Osteocyte (in vitro differentiated cells): ENCODE results near the gene PDE6D. TPM values are rescaled to one million over a fixed set of nuclear protein-coding genes. Genes with fewer than 3 reads are reported as not detected.
A peak's percentile ranks its signal among the peaks of the same experiment; 100 is the strongest.

Experiments
- DNase-seq: peaks from one replicate; pipeline ENCODE4 v3.0.0; 2021; ENCODE audit warnings: mixed read lengths; ENCODE audit not compliant: unreplicated experiment; ENCODE audit errors: extremely low spot score
- H3K27ac Mint-ChIP-seq: one replicate; pipeline ENCODE4 v1.8.0; 2021; ENCODE audit warnings: mild to moderate bottlenecking, mixed read lengths; ENCODE audit not compliant: unreplicated experiment
- H3K27me3 Mint-ChIP-seq: one replicate; pipeline ENCODE4 v1.8.0; 2021; ENCODE audit warnings: mixed read lengths; ENCODE audit not compliant: unreplicated experiment
- H3K36me3 Mint-ChIP-seq: one replicate; pipeline ENCODE4 v1.8.0; 2021; ENCODE audit warnings: mixed read lengths; ENCODE audit not compliant: unreplicated experiment
- H3K4me1 Mint-ChIP-seq: one replicate; pipeline ENCODE4 v1.8.0; 2021; ENCODE audit warnings: mixed read lengths; ENCODE audit not compliant: unreplicated experiment
- H3K4me3 Mint-ChIP-seq: one replicate; pipeline ENCODE4 v1.8.0; 2021; ENCODE audit warnings: mild to moderate bottlenecking, moderate library complexity, mixed read lengths; ENCODE audit not compliant: unreplicated experiment
- H3K9me3 Mint-ChIP-seq: one replicate; pipeline ENCODE4 v1.8.0; 2021; ENCODE audit warnings: mixed read lengths; ENCODE audit not compliant: unreplicated experiment
- total RNA-seq: library from RNA; stranded (reverse); gene quantifications from 2 replicates; pipeline ENCODE4 v1.2.1, GENCODE V29; 2021
- TF ChIP-seq, protein P1 (sequence below): fragments of 200-600 bp; sonication (generic); IDR thresholded peaks from 2 replicates; pipeline ENCODE4 v1.5.0; 2021; ENCODE audit warnings: antibody characterized with exemption, mild to moderate bottlenecking, moderate library complexity

PDE6D gene
- total RNA-seq, 1 donor from 2014 or later = 17.6 TPM

DNA sequence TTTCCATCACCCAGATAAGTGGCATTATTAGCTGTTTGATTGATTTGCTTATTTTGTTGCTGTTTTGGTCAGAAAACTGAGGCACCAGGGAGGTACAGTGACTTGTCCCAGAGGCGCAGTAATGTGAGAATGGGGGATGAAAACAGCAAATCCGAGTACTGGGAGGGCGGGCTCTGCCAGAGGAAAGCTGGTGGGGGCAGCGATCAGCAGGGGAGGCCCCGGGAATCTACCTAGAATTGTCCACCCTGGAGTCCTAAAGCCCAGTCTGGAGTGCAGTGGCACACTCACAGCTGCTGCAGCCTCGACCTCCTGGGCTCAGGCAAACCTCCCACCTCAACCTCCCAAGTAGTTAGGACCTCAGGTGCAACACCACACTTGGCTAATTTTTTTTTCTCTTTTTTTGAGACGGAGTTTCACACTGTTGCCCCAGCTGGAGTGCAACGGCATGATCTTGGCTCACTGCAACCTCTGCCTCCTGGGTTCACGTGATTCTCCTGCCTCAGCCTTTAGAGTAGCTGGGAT, 89.8 kb downstream of the PDE6D start:
- Mint-ChIP-seq H3K9me3 (no peaks in the 10 kb centered on the region), H3K36me3 (no peaks in the 10 kb centered on the region), H3K4me3 (no peak overlapping the region), H3K4me1 (peaks cover 6% of the 10 kb centered on the region), H3K27me3 (no peaks in the 10 kb centered on the region), H3K27ac (no peak overlapping the region)
- TF ChIP-seq, protein P1, sequence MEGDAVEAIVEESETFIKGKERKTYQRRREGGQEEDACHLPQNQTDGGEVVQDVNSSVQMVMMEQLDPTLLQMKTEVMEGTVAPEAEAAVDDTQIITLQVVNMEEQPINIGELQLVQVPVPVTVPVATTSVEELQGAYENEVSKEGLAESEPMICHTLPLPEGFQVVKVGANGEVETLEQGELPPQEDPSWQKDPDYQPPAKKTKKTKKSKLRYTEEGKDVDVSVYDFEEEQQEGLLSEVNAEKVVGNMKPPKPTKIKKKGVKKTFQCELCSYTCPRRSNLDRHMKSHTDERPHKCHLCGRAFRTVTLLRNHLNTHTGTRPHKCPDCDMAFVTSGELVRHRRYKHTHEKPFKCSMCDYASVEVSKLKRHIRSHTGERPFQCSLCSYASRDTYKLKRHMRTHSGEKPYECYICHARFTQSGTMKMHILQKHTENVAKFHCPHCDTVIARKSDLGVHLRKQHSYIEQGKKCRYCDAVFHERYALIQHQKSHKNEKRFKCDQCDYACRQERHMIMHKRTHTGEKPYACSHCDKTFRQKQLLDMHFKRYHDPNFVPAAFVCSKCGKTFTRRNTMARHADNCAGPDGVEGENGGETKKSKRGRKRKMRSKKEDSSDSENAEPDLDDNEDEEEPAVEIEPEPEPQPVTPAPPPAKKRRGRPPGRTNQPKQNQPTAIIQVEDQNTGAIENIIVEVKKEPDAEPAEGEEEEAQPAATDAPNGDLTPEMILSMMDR = no peak
- DNase-seq = no peak

GRCh38 chr2:231689124-231689893, 91.8 kb downstream of the PDE6D start:
- Mint-ChIP-seq H3K9me3 (no peaks in the 10 kb centered on the region), H3K4me3 (no peak overlapping the region), H3K4me1 (no peaks in the 10 kb centered on the region), H3K27me3 (no peaks in the 10 kb centered on the region), H3K36me3 (no peaks in the 10 kb centered on the region), H3K27ac (no peak overlapping the region)
- TF ChIP-seq, protein P1 = no peak
- DNase-seq = no peak

- DNase-seq = no peak
- TF ChIP-seq, protein P1 = no peak
- H3K4me3 Mint-ChIP-seq = no peak overlapping the region
- H3K36me3 Mint-ChIP-seq = no peaks in the 10 kb centered on the region
- no peaks in the 10 kb centered on the region for H3K4me1 Mint-ChIP-seq
- no peaks in the 10 kb centered on the region for H3K9me3 Mint-ChIP-seq
- no peaks in the 10 kb centered on the region for H3K27me3 Mint-ChIP-seq
- no peak overlapping the region for H3K27ac Mint-ChIP-seq
Measured at GRCh38 chr2:231688719-231689118, 92.4 kb downstream of the PDE6D start.

DNA sequence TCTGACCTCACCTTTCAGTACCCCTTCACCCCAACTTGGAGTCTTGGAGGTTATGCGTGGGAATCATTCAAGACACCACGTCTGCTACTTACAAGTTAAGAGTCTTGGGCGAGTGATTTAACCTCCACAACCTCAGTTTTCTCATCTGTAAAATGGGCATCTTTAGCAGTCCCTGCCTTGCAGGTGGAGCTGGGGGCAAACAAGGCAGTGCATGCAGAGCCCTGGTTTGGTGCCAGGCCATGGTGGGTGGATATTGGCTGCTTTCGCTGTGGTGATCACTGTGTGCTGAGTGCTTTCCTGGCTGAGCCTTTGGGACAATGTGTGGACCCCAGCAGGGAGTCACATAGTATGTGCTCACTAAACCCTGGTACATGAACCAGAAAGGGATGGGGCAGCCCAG, 93.1 kb downstream of the PDE6D start:
- Mint-ChIP-seq H3K27ac (no peak overlapping the region), H3K9me3 (no peaks in the 10 kb centered on the region), H3K27me3 (no peaks in the 10 kb centered on the region), H3K4me3 (no peak overlapping the region), H3K36me3 (no peaks in the 10 kb centered on the region), H3K4me1 (no peaks in the 10 kb centered on the region)
- TF ChIP-seq, protein P1 = no peak
- no peak for DNase-seq

GRCh38 chr2:231687133-231687852, 93.8 kb downstream of the PDE6D start:
- Mint-ChIP-seq H3K4me1 (peaks cover 4% of the 10 kb centered on the region), H3K36me3 (no peaks in the 10 kb centered on the region), H3K27me3 (no peaks in the 10 kb centered on the region), H3K9me3 (no peaks in the 10 kb centered on the region), H3K27ac (no peak overlapping the region), H3K4me3 (no peak overlapping the region)
- TF ChIP-seq, protein P1 = peak; percentile 53
- DNase-seq = no peak
